ENCODE results near the gene MPRIP.

MPRIP gene

GRCh38 chr17:17130077-17130844, 88.0 kb downstream of the MPRIP start (continued):
- TF ChIP-seq TSHZ2 (CRISPR knock-in tag; IDR thresholded peaks at IDR 0.05), result no peak
- TF ChIP-seq SNAI2 (CRISPR knock-in tag; IDR thresholded peaks at IDR 0.05), result no peak
- TF ChIP-seq, protein P1, sequence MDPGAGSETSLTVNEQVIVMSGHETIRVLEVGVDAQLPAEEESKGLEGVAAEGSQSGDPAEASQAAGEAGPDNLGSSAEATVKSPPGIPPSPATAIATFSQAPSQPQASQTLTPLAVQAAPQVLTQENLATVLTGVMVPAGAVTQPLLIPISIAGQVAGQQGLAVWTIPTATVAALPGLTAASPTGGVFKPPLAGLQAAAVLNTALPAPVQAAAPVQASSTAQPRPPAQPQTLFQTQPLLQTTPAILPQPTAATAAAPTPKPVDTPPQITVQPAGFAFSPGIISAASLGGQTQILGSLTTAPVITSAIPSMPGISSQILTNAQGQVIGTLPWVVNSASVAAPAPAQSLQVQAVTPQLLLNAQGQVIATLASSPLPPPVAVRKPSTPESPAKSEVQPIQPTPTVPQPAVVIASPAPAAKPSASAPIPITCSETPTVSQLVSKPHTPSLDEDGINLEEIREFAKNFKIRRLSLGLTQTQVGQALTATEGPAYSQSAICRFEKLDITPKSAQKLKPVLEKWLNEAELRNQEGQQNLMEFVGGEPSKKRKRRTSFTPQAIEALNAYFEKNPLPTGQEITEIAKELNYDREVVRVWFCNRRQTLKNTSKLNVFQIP (CRISPR knock-in tag; IDR thresholded peaks at IDR 0.05; ENCODE audit: borderline replicate concordance, low read depth), result no peak
- TF ChIP-seq GLIS3 (CRISPR knock-in tag; IDR thresholded peaks at IDR 0.05), result no peak
- no peak for TF ChIP-seq RARB (CRISPR knock-in tag; IDR thresholded peaks at IDR 0.05)
- no peak for TF ChIP-seq ISL1 (CRISPR knock-in tag; IDR thresholded peaks at IDR 0.05)
- no peak for TF ChIP-seq ZNF565 (CRISPR knock-in tag; conservative IDR thresholded peaks at IDR 0.05; ENCODE audit: low read depth)

DNA sequence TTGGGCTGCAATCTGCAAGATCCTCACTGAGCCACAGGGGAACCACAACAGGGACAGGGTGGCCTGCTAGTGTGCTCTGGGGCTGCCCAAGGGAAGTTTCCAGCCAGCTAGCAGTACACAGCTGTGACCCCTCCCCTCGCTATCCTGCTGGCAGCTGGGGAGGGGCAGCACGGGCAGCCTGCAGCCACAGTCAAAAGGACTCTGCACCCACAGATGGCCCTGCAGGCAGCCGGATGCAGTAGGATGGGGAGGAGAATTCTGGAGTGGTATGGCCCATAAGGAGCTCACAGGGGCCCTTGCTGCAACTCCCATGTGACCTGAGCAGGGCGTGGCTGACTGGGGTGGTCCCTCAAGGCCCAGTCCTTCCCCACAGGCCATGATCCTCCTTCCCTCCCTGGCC, 89.6 kb downstream of the MPRIP start:
- no peak for TF ChIP-seq ZNF565 (CRISPR knock-in tag; conservative IDR thresholded peaks at IDR 0.05; ENCODE audit: low read depth)
- TF ChIP-seq ZNF70 (CRISPR knock-in tag; IDR thresholded peaks at IDR 0.05), result no peak
- ATAC-seq, result no peak

- ATAC-seq, result no peak
- TF ChIP-seq ZNF565 (CRISPR knock-in tag; conservative IDR thresholded peaks at IDR 0.05; ENCODE audit: low read depth) (no peak), RARB (CRISPR knock-in tag; IDR thresholded peaks at IDR 0.05) (no peak), TOX (CRISPR knock-in tag; IDR thresholded peaks at IDR 0.05; ENCODE audit: borderline replicate concordance) (no peak), ZFP30 (CRISPR knock-in tag; IDR thresholded peaks at IDR 0.05) (no peak), GLIS3 (CRISPR knock-in tag; IDR thresholded peaks at IDR 0.05) (no peak), ZNF70 (CRISPR knock-in tag; IDR thresholded peaks at IDR 0.05) (no peak), ZNF8 (CRISPR knock-in tag; IDR thresholded peaks at IDR 0.05) (no peak), ESRRG (CRISPR knock-in tag; IDR thresholded peaks at IDR 0.05) (no peak), ZFP3 (CRISPR knock-in tag; IDR thresholded peaks at IDR 0.05) (no peak), TSHZ2 (CRISPR knock-in tag; IDR thresholded peaks at IDR 0.05) (no peak)
- TF ChIP-seq, protein P2, sequence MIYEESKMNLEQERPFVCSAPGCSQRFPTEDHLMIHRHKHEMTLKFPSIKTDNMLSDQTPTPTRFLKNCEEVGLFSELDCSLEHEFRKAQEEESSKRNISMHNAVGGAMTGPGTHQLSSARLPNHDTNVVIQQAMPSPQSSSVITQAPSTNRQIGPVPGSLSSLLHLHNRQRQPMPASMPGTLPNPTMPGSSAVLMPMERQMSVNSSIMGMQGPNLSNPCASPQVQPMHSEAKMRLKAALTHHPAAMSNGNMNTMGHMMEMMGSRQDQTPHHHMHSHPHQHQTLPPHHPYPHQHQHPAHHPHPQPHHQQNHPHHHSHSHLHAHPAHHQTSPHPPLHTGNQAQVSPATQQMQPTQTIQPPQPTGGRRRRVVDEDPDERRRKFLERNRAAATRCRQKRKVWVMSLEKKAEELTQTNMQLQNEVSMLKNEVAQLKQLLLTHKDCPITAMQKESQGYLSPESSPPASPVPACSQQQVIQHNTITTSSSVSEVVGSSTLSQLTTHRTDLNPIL (CRISPR knock-in tag; IDR thresholded peaks at IDR 0.05; ENCODE audit: low read depth), result no peak
- TF ChIP-seq, protein P3, sequence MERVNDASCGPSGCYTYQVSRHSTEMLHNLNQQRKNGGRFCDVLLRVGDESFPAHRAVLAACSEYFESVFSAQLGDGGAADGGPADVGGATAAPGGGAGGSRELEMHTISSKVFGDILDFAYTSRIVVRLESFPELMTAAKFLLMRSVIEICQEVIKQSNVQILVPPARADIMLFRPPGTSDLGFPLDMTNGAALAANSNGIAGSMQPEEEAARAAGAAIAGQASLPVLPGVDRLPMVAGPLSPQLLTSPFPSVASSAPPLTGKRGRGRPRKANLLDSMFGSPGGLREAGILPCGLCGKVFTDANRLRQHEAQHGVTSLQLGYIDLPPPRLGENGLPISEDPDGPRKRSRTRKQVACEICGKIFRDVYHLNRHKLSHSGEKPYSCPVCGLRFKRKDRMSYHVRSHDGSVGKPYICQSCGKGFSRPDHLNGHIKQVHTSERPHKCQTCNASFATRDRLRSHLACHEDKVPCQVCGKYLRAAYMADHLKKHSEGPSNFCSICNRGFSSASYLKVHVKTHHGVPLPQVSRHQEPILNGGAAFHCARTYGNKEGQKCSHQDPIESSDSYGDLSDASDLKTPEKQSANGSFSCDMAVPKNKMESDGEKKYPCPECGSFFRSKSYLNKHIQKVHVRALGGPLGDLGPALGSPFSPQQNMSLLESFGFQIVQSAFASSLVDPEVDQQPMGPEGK (CRISPR knock-in tag; IDR thresholded peaks at IDR 0.05; ENCODE audit: borderline replicate concordance), result no peak
Measured at GRCh38 chr17:17132746-17133145, 90.5 kb downstream of the MPRIP start.

Measured in SK-N-SH treated with all-trans-retinoic acid at 6 μM for 48 hours (cell line).